Activated B cell treated with CpG ODN at 0.5 μM for 24 hours (primary cell): ENCODE data around the gene POLR3F. TPM values are rescaled to one million over a fixed set of nuclear protein-coding genes. Genes with fewer than 3 reads are reported as not detected.
"Not testable (repeated sequence)": the region's sequence is repeated elsewhere in the genome, so short reads cannot be mapped to it uniquely, and the experiment has no call there.

Source experiments
- ATAC-seq: fragments of 200-7000 bp; cut with Tn5 transposase; one replicate; pipeline ENCODE4 v1.10.0; 2021; ENCODE audit warnings: low read depth, mild to moderate bottlenecking, moderate library complexity
- CTCF ChIA-PET: fragments of 350-600 bp; sonication (Branson Sonifier 250); formaldehyde crosslinking; loops from one replicate; lab custom pipeline; 2021; ENCODE audit warnings: antibody characterized with exemption; lab: Charles Lee
- POLR2A ChIA-PET: fragments of 350-600 bp; sonication (Branson Sonifier 250); formaldehyde crosslinking; loops from one replicate; lab custom pipeline; 2021; ENCODE audit warnings: antibody characterized with exemption; lab: Charles Lee
- DNase-seq: peaks from one replicate; pipeline ENCODE4 v3.0.0; 2022
- H3K27ac Mint-ChIP-seq: one replicate; pipeline ENCODE4 v1.8.0; 2020; ENCODE audit warnings: mixed read lengths
- H3K27me3 Mint-ChIP-seq: one replicate; pipeline ENCODE4 v1.8.0; 2021; ENCODE audit warnings: mixed read lengths
- H3K36me3 Mint-ChIP-seq: one replicate; pipeline ENCODE4 v1.8.0; 2021; ENCODE audit warnings: low read depth, mixed read lengths
- H3K4me1 Mint-ChIP-seq: one replicate; pipeline ENCODE4 v1.8.0; 2021; ENCODE audit warnings: mixed read lengths
- H3K4me3 Mint-ChIP-seq: one replicate; pipeline ENCODE4 v1.8.0; 2020; ENCODE audit warnings: mild to moderate bottlenecking, mixed read lengths
- H3K9me3 Mint-ChIP-seq: one replicate; pipeline ENCODE4 v1.8.0; 2020; ENCODE audit warnings: mixed read lengths
- intact Hi-C: fragments of 100-400 bp; cut with micrococcal nuclease; formaldehyde crosslinking; loops from one replicate; pipeline ENCODE4 v1.15.1; 2024
- total RNA-seq: library from RNA; stranded (reverse); gene quantifications from 2 replicates; pipeline ENCODE4 v1.2.3, GENCODE V29; 2022
- TF ChIP-seq, protein P1 (sequence below): fragments of 200-600 bp; IDR thresholded peaks from one replicate; pipeline ENCODE4 v1.8.0; 2022; ENCODE audit warnings: antibody characterized with exemption, mild to moderate bottlenecking

Gene POLR3F
- total RNA-seq, 1 donor from 2014 or later: 14.5 TPM

DNA sequence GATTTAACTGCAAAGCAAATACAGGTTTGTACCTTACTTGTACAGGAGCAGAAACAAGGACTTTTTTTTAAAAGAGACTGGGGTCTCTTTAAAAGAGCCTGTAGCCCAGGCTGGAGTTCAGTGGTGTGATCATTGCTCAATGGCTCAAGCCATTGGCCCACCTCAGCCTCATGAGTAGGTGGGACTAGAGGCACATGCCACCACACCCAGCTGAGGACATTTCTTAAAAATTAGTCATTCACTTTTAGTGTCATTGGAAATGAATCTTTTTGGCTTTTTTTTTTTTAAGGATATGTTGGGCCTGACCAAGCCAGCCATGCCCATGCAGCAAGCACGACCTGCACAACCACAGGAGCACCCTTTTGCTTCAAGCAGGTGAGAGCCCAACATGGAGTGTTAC lies 57.5 kb downstream of the POLR3F start:
- Mint-ChIP-seq H3K27me3 (no peaks in the 10 kb centered on the region), H3K9me3 (no peaks in the 10 kb centered on the region), H3K36me3 (peaks cover 60% of the 10 kb centered on the region), H3K4me3 (no peak overlapping the region), H3K4me1 (no peaks in the 10 kb centered on the region), H3K27ac (no peak overlapping the region)
- ChIA-PET CTCF (no interaction called here), POLR2A (no interaction called here)
- intact Hi-C loops: no loop called here
- TF ChIP-seq, protein P1, sequence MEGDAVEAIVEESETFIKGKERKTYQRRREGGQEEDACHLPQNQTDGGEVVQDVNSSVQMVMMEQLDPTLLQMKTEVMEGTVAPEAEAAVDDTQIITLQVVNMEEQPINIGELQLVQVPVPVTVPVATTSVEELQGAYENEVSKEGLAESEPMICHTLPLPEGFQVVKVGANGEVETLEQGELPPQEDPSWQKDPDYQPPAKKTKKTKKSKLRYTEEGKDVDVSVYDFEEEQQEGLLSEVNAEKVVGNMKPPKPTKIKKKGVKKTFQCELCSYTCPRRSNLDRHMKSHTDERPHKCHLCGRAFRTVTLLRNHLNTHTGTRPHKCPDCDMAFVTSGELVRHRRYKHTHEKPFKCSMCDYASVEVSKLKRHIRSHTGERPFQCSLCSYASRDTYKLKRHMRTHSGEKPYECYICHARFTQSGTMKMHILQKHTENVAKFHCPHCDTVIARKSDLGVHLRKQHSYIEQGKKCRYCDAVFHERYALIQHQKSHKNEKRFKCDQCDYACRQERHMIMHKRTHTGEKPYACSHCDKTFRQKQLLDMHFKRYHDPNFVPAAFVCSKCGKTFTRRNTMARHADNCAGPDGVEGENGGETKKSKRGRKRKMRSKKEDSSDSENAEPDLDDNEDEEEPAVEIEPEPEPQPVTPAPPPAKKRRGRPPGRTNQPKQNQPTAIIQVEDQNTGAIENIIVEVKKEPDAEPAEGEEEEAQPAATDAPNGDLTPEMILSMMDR: no peak
- ATAC-seq (no peak), DNase-seq (no peak)

DNA sequence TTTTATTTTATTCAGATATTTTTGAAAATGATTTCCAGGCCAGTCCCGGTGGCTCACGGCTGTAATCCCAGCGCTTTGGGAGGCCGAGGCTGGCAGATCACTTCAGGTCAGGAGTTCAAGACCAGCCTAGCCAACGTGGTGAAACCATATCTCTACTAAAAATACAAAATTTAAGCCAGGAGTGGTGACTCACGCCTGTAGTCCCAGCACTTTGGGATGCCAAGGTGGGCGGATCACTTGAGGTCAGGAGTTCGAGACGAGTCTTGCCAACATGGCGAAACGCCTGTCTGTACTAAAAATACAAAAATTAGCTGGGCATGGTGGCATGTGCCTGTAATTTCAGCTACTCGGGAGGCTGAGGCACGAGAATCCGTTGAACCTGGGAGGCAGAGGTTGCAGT lies 59.6 kb downstream of the POLR3F start:
- CTCF ChIA-PET, ATAC-seq, intact Hi-C loops, H3K4me1 Mint-ChIP-seq, H3K4me3 Mint-ChIP-seq, POLR2A ChIA-PET, H3K27ac Mint-ChIP-seq, DNase-seq, H3K9me3 Mint-ChIP-seq, H3K27me3 Mint-ChIP-seq: not testable (repeated sequence)
- peaks cover 77% of the 10 kb centered on the region for H3K36me3 Mint-ChIP-seq

DNA sequence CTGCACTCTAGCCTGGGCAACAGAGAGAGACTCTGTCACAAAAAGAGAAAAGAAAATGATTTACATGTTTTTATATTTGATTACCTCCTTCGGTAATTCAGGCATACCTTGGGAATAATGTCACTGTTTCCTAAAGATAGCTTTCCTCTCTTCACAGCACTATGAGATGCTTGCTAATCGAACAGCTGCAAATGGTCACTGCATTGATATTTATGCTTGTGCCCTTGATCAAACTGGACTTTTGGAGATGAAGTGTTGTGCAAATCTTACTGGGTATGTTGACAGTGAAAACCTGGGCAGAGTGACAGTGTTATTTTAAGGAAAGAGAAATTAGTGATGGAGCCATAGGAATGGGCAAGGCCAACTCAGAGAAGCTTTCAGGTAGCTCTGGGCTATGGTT lies 60.1 kb downstream of the POLR3F start:
- intact Hi-C loops: no loop called here

DNA sequence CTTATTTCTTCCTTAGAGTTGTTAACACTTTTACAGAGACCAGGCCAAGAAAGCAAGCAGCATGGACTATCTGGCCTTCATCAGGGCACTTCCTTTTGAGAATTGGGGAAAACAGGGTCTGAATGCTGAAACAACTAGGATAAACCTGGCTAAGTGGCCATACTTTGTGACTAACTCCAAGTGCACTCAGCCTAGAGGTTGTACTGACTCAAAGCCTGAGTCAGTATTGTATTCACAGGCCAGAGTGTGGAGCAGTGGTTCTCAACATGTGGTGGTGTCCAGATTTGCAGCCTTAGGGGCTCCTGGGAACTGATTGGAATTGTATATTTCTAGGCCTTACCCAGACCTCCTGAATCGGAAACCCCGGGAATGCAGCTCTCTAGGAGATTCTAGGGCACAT lies 60.6 kb downstream of the POLR3F start:
- no peaks in the 10 kb centered on the region for H3K9me3 Mint-ChIP-seq
- ChIA-PET CTCF (no interaction called here), POLR2A (no interaction called here)
- no peak for ATAC-seq
- no peaks in the 10 kb centered on the region for H3K4me1 Mint-ChIP-seq
- no peak overlapping the region for H3K27ac Mint-ChIP-seq
- H3K27me3 Mint-ChIP-seq: no peaks in the 10 kb centered on the region
- TF ChIP-seq, protein P1: no peak
- no peak overlapping the region for H3K4me3 Mint-ChIP-seq
- intact Hi-C loops: no loop called here
- DNase-seq: no peak
- peaks cover 88% of the 10 kb centered on the region for H3K36me3 Mint-ChIP-seq

More for the DNA sequence above, 60.1 kb downstream of the POLR3F start:
- no peak overlapping the region for H3K4me3 Mint-ChIP-seq
- H3K9me3 Mint-ChIP-seq: no peaks in the 10 kb centered on the region
- no peaks in the 10 kb centered on the region for H3K27me3 Mint-ChIP-seq
- TF ChIP-seq, protein P1: no peak
- DNase-seq: no peak
- ChIA-PET POLR2A (no interaction called here), CTCF (no interaction called here)
- no peaks in the 10 kb centered on the region for H3K4me1 Mint-ChIP-seq
- H3K27ac Mint-ChIP-seq: no peak overlapping the region
- peaks cover 83% of the 10 kb centered on the region for H3K36me3 Mint-ChIP-seq
- ATAC-seq: no peak

DNA sequence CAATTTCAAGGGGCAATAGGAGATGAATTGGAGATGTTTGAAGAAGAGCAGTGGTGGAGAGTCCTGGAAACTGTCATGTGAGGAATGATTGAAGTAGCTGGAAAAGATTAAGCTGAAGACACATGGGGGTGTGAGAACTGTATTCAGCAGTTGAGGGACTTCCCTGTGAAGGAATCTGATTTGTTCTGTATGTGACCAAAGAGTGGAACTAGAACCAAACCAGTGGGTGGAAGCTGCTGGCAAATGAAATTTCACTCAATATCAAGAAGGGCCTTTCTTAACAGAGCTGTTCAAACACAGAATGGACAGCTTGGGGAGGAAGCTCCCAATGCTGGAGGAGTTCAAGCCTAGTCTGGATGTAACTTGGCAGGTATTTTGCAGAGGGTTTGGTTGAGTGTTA lies 61.9 kb downstream of the POLR3F start:
- H3K4me3 Mint-ChIP-seq: no peak overlapping the region
- DNase-seq (no peak), ATAC-seq (no peak)
- ChIA-PET CTCF (no interaction called here), POLR2A (interaction anchor here (1.3 kb wide), 1 partner anchor 21 kb away, joined by 3 read pairs; the partner anchor contains the start of gene SEC23B)
- H3K4me1 Mint-ChIP-seq: no peaks in the 10 kb centered on the region
- TF ChIP-seq, protein P1: no peak
- H3K36me3 Mint-ChIP-seq: peaks cover 94% of the 10 kb centered on the region
- H3K9me3 Mint-ChIP-seq: no peaks in the 10 kb centered on the region
- intact Hi-C loops: no loop called here
- no peaks in the 10 kb centered on the region for H3K27me3 Mint-ChIP-seq
- H3K27ac Mint-ChIP-seq: no peak overlapping the region

DNA sequence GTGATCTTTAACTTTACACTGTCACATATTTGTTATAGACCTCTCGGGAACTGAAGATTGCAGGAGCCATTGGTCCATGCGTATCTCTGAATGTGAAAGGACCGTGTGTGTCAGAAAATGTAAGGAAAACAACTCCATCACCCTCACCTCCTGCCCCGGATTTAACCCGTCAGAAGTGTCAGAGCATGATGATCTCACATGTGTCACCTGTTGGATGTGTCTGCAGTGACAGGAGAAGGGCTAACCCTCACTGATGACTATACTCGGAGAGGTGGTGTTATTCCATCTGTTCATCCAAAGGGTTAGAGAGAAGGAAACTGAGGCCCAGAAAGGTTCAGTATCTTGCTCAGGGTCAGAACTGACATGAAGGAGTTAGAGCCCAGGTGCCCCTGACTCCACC lies 65.4 kb downstream of the POLR3F start:
- no peaks in the 10 kb centered on the region for H3K4me1 Mint-ChIP-seq
- H3K9me3 Mint-ChIP-seq: peaks cover 2% of the 10 kb centered on the region
- TF ChIP-seq, protein P1: no peak
- ChIA-PET POLR2A (no interaction called here), CTCF (no interaction called here)
- no peaks in the 10 kb centered on the region for H3K27me3 Mint-ChIP-seq
- H3K36me3 Mint-ChIP-seq: peaks cover 92% of the 10 kb centered on the region
- intact Hi-C loops: no loop called here
- ATAC-seq: no peak
- H3K4me3 Mint-ChIP-seq: no peak overlapping the region
- DNase-seq: no peak
- no peak overlapping the region for H3K27ac Mint-ChIP-seq
